GM10266 (cell line): ENCODE data around the gene LRRN2.

ENCODE experiments used
- DNase-seq: peaks from one replicate; pipeline ENCODE4 v3.0.0; 2012; ENCODE audit errors: extremely low spot score
- CTCF ChIP-seq: IDR thresholded peaks from 2 replicates; pipeline ENCODE4 v1.5.1; 2012; ENCODE audit warnings: mild to moderate bottlenecking, low read depth; ENCODE audit not compliant: control insufficient read depth, insufficient read depth; ENCODE audit errors: missing control alignments

The LRRN2 gene

GRCh38 chr1:204701229-204701628, 15.7 kb upstream of the LRRN2 start:
- DNase-seq: no peak
- TF ChIP-seq CTCF: no peak

- no peak for TF ChIP-seq CTCF
- no peak for DNase-seq
Observed at GRCh38 chr1:204697893-204698292, 12.4 kb upstream of the LRRN2 start.

- TF ChIP-seq CTCF: no peak
- DNase-seq: no peak
Observed at GRCh38 chr1:204696606-204697005, 11.1 kb upstream of the LRRN2 start.

- DNase-seq: no peak
- no peak for TF ChIP-seq CTCF
Observed at GRCh38 chr1:204695692-204696091, 10.2 kb upstream of the LRRN2 start.

GRCh38 chr1:204694145-204694544, 8.6 kb upstream of the LRRN2 start:
- DNase-seq: no peak
- no peak for TF ChIP-seq CTCF

GRCh38 chr1:204692841-204693356, 7.4 kb upstream of the LRRN2 start:
- DNase-seq: no peak
- TF ChIP-seq CTCF: no peak

- no peak for DNase-seq
Observed at GRCh38 chr1:204692325-204692840, 6.8 kb upstream of the LRRN2 start.

GRCh38 chr1:204691328-204691730, 5.8 kb upstream of the LRRN2 start:
- DNase-seq: peak; percentile 71

More at GRCh38 chr1:204692325-204692840, 6.8 kb upstream of the LRRN2 start:
- TF ChIP-seq CTCF: no peak
